Measurements from ENCODE around the gene VDR.

Gene VDR

DNA sequence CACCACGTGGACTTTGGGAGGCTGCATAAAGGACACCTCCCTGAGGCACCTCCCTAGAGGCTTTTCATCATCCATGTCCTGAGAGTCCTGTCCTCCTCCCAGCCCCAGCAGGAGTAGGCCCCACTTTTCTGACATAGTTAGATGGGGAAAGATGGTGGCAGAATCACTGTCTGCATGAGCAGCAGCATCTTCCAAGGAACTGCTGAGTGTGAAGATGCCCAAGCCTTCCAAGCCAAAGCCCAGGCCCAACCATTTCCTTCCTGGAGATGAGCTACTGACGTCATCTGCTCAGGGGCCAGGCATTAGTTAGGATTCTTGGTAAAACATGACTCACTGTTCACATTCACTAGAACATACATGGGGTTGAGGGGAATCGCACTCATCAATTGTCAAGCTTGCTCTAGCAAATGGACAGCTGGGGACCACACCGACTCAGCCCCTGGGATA, 37.3 kb downstream of the VDR start:
- DNase-seq, result peak; percentile 32

DNA sequence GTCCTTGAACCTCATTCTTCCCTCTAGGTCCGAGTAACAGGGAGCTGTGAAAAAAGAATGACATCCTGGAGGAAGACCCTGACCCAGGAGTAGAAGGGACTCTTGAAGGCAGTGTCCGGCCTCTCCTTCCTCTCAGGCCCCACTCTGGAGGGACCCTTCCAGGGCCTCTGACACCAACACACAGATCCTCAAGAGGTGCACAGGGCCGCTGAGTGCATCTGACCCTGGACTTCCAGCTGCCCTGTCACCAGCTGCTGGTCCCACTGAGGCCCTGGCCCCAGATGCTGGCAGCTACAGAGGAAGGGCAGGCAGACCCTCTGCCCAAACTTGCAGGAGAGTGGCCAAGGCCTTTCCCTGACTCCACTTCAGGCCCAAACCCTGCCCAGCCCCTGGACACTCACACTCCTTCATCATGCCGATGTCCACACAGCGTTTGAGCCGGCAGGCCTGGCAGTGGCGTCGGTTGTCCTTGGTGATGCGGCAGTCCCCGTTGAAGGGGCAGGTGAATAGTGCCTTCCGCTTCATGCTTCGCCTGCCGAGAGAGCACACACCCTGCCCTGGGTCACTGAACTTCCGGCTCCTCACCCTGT, 40.1 kb downstream of the VDR start:
- no peak for DNase-seq

DNA sequence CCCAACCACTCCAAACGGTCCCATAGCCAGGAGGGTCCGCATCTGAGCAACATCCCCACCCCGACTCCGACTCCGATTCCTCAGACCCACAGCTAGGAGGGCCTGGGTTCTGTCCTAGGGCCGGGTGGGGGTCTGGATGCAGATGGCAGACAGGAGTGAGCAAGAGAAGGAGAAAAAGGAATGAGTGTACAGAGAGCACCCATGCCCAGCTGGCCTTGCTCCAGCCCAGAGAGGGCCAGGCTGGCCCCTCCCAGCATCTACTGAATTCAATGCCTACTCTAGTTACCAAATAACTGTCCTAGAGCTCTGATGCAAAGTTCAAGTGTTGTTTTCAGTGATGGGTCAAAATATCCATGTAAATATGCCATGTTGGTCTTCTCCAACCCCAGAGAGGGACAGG, 40.8 kb downstream of the VDR start:
- no peak for DNase-seq

DNA sequence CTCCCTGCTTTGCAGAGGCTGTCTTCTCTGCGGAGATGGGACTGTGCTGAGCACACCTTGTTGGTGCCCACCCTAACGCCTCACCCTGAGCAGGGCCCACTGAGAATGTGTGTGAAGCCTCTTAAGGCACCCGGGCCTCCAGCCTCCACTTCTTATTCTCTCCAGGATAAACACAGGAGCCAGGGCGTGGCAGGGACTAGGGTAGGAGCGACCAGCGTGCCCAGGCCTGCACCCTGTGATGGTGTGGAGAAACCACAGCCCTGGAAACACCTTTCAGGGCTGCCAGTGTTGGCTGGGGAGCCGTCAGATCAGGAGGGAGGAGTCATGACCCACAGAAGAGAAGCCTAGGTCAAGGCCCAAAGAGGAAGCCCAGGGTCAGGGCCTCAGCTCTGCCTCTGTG, 41.3 kb downstream of the VDR start:
- DNase-seq, result no peak

DNA sequence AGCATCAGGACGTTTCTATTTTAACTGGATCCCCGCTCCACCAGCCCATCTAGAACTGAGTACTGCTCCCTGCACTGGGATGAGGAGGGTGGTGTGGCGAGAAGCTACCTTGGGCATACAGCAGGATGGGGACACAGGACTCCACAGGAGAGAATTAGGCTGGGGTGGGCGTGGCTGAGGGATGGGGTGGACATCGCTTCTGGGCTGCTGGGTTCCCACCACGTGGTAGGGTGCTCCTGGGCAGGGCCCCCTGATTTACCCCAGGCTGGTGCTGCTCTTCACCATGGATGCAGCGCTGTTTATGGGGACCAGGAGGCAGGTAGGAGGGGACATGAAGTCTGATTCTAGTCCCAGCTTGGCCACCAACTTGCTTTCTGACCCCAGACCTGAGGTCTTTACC, 41.9 kb downstream of the VDR start:
- no peak for DNase-seq

DNA sequence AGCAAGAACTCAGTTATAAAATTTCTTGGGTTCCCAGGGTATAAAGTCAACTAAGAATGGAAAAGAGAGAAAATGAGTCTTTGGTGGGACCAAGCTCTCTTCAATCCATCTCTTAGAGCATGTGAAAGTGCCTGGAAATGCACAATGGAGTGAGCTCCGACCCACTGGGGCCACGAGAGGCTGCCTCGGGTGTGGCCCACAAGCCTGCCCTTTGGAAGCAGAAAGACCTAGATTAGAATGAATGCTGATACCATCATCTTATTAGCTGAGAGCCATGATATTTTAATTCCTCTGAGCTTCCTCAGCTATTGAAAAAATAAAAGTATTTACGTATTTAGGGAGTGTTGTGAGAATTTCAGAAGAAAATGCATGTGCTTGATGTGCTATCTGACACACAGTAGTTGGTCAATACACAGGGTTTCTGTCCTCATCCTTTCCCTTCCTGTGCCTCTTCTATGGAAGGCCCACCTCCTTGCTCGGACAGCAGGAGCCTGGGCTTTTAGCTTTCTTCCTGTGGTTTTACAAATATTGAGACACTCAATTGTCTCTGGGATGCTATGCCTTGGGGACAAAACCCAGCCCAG, 42.5 kb downstream of the VDR start:
- DNase-seq, result no peak

DNA sequence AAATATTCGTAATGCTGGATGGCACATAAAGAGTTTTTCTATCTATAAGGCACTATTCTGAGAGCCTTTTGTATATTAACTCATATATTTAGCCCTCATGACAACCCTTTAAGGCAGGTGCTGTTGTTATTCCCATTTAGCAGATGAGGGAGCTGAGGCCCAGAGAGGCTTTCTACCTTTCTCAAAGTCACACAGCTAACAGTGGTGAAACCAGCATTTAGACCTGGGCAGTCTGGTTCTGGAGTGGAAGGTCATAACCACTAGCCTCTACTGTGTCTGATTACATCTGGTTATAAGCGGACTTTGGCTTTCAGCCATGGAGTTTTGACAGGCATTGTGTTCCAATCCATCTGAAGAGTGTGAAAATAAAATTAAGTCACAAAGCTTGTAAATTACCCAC, 43.9 kb downstream of the VDR start:
- no peak for DNase-seq

DNA sequence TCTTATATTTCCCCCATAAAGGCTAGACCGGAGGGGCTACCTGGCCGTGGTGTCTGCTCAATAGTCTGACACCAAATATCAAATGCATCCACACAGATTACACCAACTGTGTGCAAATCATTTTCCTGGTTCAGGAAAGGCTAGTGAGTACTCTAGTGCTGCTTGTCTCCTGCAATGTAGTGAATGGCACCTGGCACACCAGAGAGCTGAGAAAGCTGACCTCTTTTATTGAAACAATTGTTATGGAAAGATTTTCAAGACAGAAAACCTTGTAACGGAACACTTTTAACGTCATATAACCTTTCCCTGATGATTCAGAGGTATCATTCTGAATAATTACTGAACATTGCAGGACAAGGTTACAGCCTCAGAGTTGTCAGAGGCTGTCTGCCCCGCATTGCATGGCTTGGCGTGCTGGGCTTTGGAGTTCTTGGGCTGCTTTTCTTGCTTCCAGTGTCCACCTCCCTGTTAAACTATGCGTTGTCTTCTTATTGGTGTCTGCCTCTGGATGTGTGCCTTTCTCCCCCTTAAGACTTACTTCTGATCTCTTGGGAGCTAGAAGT, 44.4 kb downstream of the VDR start:
- no peak for DNase-seq

DNA sequence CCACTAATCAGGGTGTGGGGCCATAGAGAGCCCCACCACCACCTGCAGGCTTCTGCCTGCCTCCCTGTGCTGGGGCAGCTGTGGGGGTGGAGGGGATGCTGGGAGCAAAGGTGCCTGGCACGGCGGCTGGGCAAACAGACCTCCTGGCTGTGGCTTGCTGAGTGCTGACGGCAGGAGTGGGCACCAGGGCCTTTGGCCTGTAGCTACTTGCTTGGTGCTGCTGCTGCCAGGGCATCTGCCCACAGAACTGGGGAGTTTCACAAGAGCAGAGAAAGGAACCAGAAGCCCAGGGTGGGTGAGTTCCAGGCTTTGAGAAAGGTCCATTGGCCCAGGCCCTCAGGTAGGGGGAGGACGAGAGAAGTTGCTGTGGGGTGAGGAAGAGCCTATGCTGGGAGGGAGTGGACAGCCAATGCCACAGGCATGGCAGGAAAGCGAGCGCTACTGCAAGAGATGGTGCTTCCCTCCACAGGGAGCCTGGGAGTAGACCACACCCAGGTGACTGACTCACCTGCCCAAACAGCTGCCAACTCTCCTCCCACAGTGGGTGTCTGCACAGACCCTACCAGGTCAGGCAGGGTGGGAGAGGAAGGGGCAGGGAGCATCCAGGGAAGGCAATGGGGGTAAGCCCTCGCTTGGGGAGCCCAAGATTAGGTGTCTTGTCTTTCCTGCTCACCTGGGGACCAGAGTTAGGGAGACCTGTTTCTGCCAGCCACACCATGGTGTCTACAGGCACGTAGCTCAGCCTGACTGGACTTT, 46.1 kb downstream of the VDR start:
- no peak for DNase-seq

DNA sequence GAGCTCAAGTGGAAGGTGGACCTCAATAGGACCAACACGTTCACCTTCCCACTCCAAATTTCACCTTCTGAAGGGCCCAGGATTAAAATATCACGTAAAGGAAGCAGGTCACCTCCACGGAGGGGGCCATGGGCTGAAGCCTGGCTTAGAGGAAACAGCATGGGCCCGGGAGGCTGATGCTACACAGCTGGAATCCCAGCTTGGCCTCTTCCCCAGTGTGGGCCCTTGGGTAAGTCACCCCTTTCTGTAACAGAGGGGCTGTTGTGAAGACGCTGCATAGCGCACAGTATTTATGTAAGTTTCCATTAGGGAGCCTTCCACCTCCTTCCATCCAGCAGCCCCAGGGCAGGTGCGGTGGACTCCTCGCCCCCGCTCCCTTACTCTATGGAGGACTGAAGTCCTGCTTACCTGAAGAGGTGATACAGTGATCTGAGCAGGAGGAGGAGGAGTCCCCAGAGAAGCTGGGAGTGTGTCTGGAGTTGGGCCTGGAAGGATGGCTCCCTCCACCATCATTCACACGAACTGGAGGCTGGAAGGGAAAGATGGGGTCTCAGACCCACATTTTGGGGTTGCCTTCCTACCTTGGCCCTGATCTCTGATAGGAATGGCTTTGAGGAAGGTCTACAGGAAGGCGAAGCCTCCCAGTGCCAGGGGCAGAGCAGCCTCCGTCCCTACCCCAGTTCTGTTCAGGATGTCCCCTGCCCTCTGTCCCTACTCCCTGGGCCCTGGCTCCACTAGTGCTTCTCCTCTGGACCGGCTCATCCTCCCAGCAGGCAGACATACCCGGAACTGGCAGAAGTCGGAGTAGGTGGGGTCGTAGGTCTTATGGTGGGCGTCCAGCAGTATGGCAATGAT, 47.8 kb downstream of the VDR start:
- DNase-seq, result no peak

DNA sequence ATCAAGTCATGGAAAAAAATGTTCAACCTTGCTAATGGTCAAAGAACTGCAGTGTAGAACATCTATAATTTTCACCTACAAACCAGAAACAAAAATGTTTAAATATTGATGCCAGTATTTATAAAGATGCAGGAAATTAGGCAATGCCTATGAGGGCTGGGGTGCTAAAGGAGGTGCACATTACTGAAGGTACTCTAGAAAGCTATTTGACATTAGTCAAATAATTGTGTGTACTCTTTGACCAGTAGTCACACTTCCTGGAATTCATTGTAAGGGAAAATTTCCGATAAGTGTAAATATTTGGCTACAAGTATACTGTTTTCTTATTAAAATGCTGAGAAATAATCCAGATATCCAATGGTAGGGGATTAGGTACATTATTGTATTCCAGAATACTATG, 48.7 kb downstream of the VDR start:
- DNase-seq, result no peak

DNA sequence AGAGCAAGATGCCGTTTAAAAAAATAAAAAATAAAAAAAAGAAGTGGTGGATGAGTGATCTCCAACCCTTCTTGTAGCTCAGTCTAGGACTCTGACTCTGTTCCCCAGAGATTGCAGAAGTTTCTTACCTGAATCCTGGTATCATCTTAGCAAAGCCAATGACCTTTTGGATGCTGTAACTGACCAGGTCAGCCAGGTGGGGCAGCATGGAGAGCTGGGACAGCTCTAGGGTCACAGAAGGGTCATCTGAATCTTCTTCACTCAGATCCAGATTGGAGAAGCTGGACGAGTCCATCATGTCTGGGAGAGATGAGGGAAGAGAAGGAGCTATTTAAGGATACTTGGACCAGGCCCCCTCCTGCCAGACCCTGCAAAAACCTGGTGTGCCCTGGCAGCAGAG, 49.3 kb downstream of the VDR start:
- no peak for DNase-seq

DNA sequence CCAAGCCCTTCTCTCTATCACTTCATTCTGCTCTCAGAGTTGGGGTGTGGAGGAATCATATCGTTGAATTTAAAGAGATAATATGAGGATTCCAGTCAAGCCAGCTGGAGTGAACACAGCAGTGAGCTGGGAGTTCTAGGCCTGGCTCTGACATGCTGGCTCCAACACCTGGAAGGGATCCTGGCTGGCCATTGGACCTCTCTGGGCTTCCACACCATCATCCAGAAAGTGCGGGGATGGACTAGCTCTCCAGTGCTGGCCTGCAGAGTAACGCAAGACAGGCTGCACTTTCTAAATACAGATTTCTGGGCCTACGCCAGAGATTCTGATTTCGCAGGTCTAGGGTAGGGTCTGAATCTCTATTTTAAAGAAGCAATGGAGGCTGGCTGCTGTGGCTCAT, 50.3 kb downstream of the VDR start:
- DNase-seq, result no peak

DNA sequence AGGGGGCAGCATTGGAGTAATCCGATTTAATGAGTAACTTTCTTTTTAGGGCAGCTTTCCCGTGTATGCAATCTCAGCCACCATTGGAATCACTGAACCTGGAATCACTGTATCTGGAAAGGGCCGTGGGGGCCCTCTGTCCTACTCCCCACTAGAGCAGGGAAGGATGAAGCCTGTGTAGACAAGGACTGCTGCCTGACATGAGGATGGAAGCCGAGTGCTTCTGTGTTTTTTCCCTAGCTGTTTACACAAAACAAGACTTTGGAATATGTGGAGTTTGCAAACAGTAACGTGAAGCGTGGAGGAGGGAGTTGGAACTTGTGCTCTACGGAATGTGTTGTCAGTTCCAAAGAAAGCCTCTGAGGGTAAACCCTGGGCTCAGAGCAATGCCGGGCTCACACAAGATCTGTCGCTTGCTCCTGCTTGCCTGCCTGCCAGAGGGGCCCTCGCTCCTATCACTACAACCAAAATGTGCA, 52.7 kb downstream of the VDR start:
- DNase-seq, result no peak

DNA sequence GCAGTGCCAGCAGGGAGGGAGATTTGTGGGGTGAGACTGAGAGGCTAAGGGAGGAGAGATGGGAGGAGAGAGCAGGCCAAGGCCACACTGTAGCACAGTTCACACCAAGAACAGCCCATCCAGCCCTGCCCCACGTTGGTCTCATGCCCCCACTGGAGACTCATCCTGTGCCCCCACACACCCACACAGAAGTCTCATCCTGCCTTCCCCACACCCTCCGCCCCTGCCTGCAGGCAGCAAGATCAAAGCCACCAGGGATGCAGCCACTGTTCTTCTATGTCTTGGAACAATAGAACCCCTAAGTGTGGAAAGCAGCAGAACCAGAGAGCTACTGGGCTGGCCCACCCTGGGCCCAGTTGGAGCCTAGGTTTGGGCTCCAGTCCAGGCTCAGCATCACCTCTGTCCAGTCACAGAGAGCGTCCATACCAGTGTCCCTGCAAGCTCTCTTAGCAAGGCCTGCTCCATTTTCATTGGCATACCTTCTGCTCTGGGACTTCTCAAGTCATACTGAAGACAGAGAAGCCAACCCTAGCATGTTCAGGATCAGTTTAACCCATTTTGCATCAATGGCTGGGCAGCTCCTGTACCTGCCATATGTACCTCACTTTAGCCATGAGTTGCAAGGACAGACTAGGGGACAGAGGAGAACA, 53.4 kb downstream of the VDR start:
- DNase-seq, result no peak

DNA sequence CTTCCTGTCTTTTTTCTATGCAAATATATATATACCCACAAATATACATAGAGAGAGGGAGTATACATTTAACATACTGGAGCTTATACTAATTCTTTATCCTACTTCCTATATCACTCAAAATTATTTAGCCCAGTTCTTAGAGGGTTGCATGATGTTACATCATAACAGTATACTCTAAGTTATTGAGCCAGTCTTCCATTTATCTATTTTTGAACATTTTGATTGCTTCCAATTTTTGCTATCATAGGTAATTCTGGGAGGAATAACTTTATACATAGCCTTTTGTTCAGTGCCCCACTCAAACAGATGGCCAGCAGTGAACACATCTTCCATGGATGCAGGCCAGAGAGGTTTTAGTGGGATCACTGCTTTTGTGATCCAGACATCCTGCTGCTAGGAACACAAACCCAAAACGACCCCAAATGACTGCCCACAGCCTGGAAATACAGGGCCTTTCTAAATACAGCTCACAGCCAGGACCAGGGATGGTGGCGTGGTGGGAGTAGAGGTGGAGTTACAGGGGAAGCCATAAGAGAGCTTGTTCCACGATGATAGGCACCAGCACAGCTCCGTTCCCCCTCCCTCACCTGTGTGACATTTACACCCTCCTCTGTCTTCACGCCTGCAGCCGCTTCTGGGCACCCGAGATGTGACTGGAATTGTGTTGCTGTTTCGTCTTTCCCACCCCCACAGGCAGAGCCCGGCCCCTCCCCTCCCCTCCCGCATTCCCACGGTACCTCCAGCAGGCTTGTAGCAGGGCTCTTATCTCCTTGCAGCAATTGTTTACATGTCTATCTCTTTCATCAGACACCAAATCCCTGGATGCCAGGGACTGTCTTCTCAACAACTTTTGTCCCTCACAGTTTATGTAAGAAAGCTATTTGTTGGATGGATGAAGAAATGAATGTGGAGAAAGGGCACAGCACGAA, 54.4 kb downstream of the VDR start:
- no peak for DNase-seq

DNA sequence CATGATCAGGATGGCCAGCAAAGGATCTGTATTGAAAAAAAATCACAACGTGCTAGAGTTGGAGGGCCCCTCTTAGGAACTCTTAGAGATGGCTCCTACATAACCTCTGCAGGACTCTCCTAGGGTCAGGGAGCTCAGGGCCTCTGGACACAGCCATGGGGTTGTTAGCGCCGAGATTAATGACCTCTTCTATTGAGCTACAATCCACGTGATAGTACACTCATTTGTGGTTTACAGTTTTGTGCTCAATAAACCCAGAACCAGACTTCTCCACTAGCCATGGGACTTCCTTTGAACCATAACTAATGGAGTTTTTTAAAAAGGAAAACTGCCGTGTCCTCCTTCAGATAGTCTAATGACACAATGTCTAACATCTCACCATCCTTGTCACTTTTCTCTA, 55.5 kb downstream of the VDR start:
- no peak for DNase-seq

DNA sequence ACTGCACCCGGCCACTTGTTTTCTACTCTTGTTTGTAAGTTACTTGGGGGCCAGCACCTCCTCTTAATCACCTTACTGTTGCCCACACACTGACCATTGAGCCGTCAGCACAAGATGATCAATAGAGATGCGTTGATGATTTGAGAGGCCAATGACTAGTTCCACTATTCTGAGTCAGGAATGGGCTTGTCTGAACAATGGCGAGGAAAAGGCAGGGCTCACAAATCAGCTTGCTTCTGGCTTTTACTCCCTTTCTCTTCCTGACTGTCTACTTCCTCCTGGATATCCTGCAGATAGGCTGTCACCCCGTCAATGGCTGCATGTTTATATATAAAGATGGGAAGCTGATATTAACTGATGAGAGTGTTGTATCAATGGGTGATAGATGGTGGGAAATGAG, 55.9 kb downstream of the VDR start:
- DNase-seq, result no peak

DNA sequence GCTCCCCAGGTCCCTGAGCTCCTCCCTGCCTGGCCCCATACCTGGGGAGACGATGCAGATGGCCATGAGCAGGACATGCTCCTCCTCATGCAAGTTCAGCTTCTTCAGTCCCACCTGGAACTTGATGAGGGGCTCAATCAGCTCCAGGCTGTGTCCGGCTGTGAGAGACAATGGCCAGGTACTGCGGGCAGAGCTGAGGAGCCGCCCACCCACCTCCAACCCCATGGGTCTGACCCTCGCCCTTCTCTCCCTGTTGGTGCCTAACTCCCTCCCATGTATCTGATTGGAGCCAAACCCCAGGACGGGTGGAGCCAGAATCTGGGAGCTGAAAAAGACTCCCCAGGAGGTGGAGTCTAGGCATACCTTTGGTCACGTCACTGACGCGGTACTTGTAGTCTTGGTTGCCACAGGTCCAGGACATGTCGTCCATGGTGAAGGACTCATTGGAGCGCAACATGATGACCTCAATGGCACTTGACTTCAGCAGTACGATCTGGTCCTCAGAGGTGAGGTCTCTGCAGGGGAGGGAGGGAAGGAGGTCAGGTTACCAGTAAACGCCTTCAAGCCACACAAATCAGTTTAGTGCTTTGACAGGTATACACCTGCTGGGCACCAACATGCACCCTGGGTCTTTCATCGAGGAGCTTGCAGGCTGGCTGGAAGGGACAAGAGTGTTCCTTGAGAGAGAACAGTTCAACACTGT, 58.3 kb downstream of the VDR start:
- no peak for DNase-seq

DNA sequence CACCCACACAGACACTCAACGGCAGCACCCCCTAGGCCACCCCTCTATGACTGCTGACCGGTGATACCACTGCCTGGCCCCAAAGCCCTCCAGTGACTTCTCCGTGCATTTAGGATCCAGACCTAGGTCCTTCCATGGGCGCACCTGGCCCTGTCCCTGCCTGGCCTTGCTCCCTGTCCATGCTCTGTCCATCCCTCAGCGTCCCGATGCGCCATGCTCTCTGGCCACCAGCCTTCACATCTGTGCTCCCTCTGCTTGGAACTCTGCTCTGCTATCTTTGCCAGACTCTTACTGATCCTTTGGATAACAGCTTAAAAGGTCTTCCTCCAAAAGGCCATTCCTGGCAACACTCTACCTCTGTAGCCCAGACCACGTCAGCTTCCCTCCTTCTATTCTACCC, 59.7 kb downstream of the VDR start:
- no peak for DNase-seq
